ENCODE measurements around the gene EPHX1.

The EPHX1 gene

DNA sequence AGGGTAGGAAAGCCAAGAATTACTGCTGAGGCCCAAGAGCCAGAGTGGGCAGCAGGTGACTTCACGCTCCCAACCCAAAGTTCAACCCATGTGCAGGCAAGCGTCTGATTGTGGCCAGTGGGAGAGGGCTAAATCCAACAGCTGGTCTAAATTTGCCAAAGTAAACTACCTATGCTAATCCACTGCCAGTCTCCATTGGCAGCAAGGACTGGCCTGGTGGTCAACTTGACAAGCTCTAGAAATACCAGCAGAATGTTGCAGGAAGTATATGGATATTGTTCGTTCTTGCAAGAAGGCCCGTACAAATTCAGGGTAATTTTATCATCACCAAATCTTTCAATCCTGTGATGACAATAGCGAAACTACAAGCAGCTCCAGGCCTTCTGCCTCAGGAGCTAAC, 70.7 kb downstream of the EPHX1 start:
- no peak overlapping the region for H2BK5ac ChIP-seq (ENCODE audit: low read length)
- no peak overlapping the region for H2BK15ac ChIP-seq (ENCODE audit: low read length)
- no CpG with 5 or more reads among the region's 5 CpGs for WGBS, 2 donors (ENCODE audit: extremely low coverage in 2 of 2, insufficient read length in 2 of 2, insufficient replicate concordance in 1 of 2)
- no peak overlapping the region for H4K8ac ChIP-seq (ENCODE audit: low read depth, low read length)
- no peak overlapping the region for H3K9ac ChIP-seq (ENCODE audit: low read depth, low read length, poor library complexity)
- H3K4me3 ChIP-seq (ENCODE audit: low read length in 2 of 2): peak overlapping the region in 1 of 2 donors; percentile 90
- no peak overlapping the region for H3K14ac ChIP-seq (ENCODE audit: low read length)
- DNase-seq (ENCODE audit: low spot score): no peak
- H3K4me1 ChIP-seq (ENCODE audit: control insufficient read depth in 2 of 2, insufficient read depth in 1 of 2, low read depth in 1 of 2, low read length in 2 of 2): peaks cover 9% of the 10 kb centered on the region in 2 donors
- no peak overlapping the region for H3K23ac ChIP-seq (ENCODE audit: low read depth, low read length, poor library complexity)
- H3K36me3 ChIP-seq (replicated peaks in 1 of 2; ENCODE audit: control insufficient read depth in 2 of 2, insufficient read depth in 2 of 2, low read length in 2 of 2): peaks cover 0 to 12% of the 10 kb centered on the region in 2 donors
- H3K4me2 ChIP-seq (ENCODE audit: insufficient read depth, low read length, poor library complexity, severe bottlenecking): no peak overlapping the region
- H3K4ac ChIP-seq (ENCODE audit: low read length): no peak overlapping the region
- no peak overlapping the region for H2BK120ac ChIP-seq (ENCODE audit: low read depth, low read length)
- peaks cover 0 to 22% (median 2%) of the 10 kb centered on the region in 3 experiments for H3K27me3 ChIP-seq (ENCODE audit: control insufficient read depth in 3 of 3, insufficient read depth in 3 of 3, low read depth in 1 of 3, low read length in 3 of 3)
- H3K18ac ChIP-seq (ENCODE audit: low read length): no peak overlapping the region
- no peak overlapping the region for H3K27ac ChIP-seq (replicated peaks; ENCODE audit: low read length)
- H2AFZ ChIP-seq (ENCODE audit: low read length): no peak overlapping the region
- H3K79me1 ChIP-seq (ENCODE audit: low read depth, low read length): no peaks in the 10 kb centered on the region
- H2BK12ac ChIP-seq (ENCODE audit: low read length): no peak overlapping the region
- H4K91ac ChIP-seq (ENCODE audit: low read depth, low read length, poor library complexity): no peak overlapping the region
- no peaks in the 10 kb centered on the region for H3K9me3 ChIP-seq (replicated peaks in 1 of 2; ENCODE audit: control insufficient read depth in 2 of 2, insufficient read depth in 1 of 2, low read depth in 1 of 2, low read length in 2 of 2)
- peak overlapping the region; percentile 22 for H2AK5ac ChIP-seq (ENCODE audit: low read depth, low read length)

DNA sequence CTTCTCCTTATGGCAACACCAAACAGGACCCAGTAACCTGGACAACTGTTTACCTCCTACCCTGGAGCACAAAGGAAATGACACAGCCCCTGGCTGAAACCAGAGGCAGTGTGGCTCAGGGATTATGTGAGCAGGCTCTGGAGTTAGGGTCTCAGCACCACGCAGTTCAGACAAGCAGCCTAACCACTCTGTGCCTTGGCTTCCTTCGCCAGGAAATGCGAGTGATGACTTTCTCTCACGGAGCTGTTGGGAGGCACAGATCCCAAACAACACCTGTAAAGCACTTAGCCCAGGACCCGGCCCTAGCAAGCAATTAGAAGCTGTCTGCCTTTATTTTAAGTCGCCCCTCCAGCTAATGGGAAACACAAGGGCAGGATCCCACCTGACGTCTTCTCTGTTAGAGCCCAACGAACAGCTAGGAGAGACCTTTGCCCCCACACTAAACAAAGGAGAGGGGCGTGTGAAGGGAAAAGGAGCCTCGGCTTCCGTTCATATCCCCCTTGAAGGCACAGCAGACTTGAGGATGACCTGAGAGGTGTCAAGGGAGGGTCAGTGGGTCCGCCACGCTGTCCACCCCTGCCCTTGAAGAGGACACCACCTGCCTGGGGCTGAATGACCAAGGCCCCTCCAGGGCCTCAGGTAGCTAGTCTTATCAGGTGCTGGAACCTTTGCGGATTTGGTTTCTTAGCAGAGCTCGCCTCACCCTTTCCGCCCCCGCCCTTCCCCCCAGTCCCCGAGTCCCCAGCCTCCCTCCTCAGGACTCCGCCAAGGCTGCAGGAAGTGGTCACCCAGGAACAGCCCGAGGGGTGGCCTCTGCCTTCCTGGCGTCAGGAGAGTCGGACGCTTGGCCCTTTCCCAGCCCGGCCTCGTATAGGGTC, 71.4 kb downstream of the EPHX1 start:
- Histone ChIP-seq H2BK5ac (ENCODE audit: low read length) (peak overlapping the region; percentile 91), H4K8ac (ENCODE audit: low read depth, low read length) (no peak overlapping the region), H3K23ac (ENCODE audit: low read depth, low read length, poor library complexity) (peak overlapping the region; percentile 99), H3K9me3 (replicated peaks in 1 of 2; ENCODE audit: control insufficient read depth in 2 of 2, insufficient read depth in 1 of 2, low read depth in 1 of 2, low read length in 2 of 2) (no peaks in the 10 kb centered on the region), H3K18ac (ENCODE audit: low read length) (peak overlapping the region; percentile 99), H2AFZ (ENCODE audit: low read length) (peak overlapping the region; percentile 100), H3K4me2 (ENCODE audit: insufficient read depth, low read length, poor library complexity, severe bottlenecking) (peak overlapping the region; percentile 90), H2BK15ac (ENCODE audit: low read length) (no peak overlapping the region), H3K27me3 (ENCODE audit: control insufficient read depth in 3 of 3, insufficient read depth in 3 of 3, low read depth in 1 of 3, low read length in 3 of 3) (peaks cover 0 to 22% (median 2%) of the 10 kb centered on the region in 3 experiments), H3K4ac (ENCODE audit: low read length) (no peak overlapping the region), H3K4me3 (ENCODE audit: low read length in 2 of 2) (peak overlapping the region; percentile 88 to 90), H2BK120ac (ENCODE audit: low read depth, low read length) (no peak overlapping the region), H3K9ac (ENCODE audit: low read depth, low read length, poor library complexity) (no peak overlapping the region), H3K79me1 (ENCODE audit: low read depth, low read length) (no peaks in the 10 kb centered on the region), H3K14ac (ENCODE audit: low read length) (no peak overlapping the region), H4K91ac (ENCODE audit: low read depth, low read length, poor library complexity) (no peak overlapping the region), H3K27ac (replicated peaks; ENCODE audit: low read length) (no peak overlapping the region), H2AK5ac (ENCODE audit: low read depth, low read length) (peak overlapping the region; percentile 77), H3K36me3 (replicated peaks in 1 of 2; ENCODE audit: control insufficient read depth in 2 of 2, insufficient read depth in 2 of 2, low read length in 2 of 2) (peaks cover 0 to 12% of the 10 kb centered on the region in 2 donors), H2BK12ac (ENCODE audit: low read length) (peak overlapping the region; percentile 95), H3K4me1 (ENCODE audit: control insufficient read depth in 2 of 2, insufficient read depth in 1 of 2, low read depth in 1 of 2, low read length in 2 of 2) (peaks cover 9% of the 10 kb centered on the region in 2 donors)
- no CpG with 5 or more reads among the region's 25 CpGs for WGBS, 2 donors (ENCODE audit: extremely low coverage in 2 of 2, insufficient read length in 2 of 2, insufficient replicate concordance in 1 of 2)
- DNase-seq (ENCODE audit: low spot score): no peak

DNA sequence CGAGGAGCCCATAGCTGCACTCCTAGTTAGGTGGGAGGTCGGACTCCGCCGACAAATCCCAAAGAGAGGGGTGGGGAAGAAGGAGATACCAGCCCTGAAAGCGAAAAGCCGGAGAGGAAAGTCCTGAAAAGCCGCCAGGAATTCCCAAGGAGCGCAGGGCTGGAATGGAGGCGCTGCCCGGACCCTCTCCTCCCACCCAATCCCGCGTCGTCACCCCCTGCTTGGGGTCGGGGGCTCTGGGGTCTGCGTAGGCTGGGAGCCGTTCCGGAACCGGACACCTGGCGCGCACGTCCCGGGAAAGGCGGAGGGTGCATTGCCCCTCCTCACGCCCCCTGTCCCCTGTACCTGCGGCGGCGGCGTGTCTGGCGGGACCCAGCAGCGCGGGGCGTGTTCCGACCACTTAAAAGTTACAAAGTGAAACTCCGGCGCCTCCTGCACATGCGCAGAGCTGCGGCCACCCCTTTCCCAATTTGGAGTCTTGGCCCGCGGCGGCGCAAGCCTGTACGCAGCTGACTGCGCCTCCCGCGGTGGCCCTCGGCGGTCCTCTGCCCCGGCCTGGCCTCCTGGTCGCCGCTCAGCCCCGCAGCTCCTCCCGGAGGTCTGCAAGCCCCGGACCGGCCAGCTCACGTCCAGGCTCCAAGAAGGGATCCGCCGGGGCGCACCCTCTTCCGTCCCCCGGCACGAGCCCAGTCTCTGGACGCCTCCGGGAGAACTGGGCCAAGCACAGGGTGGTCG, 72.2 kb downstream of the EPHX1 start, which contains the start of gene TMEM63A:
TMEM63A (minus strand) TSS at position 422 of the 735 bp plus-strand sequence. CDS start 4,800 bp downstream, outside the sequence.
- Histone ChIP-seq H3K23ac (ENCODE audit: low read depth, low read length, poor library complexity) (peak within 1 kb of the TSS; percentile 99), H4K8ac (ENCODE audit: low read depth, low read length) (peak within 1 kb of the TSS; percentile 57), H2BK15ac (ENCODE audit: low read length) (peak within 1 kb of the TSS; percentile 93), H3K27ac (replicated peaks; ENCODE audit: low read length) (no peak within 1 kb of the TSS), H2AFZ (ENCODE audit: low read length) (peak within 1 kb of the TSS; percentile 100), H4K91ac (ENCODE audit: low read depth, low read length, poor library complexity) (no peak within 1 kb of the TSS), H3K14ac (ENCODE audit: low read length) (peak within 1 kb of the TSS; percentile 87), H3K9me3 (replicated peaks in 1 of 2; ENCODE audit: control insufficient read depth in 2 of 2, insufficient read depth in 1 of 2, low read depth in 1 of 2, low read length in 2 of 2) (no peaks in the 10 kb centered on the region), H2AK5ac (ENCODE audit: low read depth, low read length) (peak within 1 kb of the TSS; percentile 77), H3K4me3 (ENCODE audit: low read length in 2 of 2) (peak within 1 kb of the TSS; percentile 88 to 90), H2BK120ac (ENCODE audit: low read depth, low read length) (no peak within 1 kb of the TSS), H3K4ac (ENCODE audit: low read length) (peak within 1 kb of the TSS; percentile 11), H3K4me2 (ENCODE audit: insufficient read depth, low read length, poor library complexity, severe bottlenecking) (peak within 1 kb of the TSS; percentile 90), H3K36me3 (replicated peaks in 1 of 2; ENCODE audit: control insufficient read depth in 2 of 2, insufficient read depth in 2 of 2, low read length in 2 of 2) (peaks cover 0 to 9% of the 10 kb centered on the region in 2 donors), H3K79me1 (ENCODE audit: low read depth, low read length) (no peaks in the 10 kb centered on the region), H3K9ac (ENCODE audit: low read depth, low read length, poor library complexity) (peak within 1 kb of the TSS; percentile 91), H3K18ac (ENCODE audit: low read length) (peak within 1 kb of the TSS; percentile 99), H2BK12ac (ENCODE audit: low read length) (peak within 1 kb of the TSS; percentile 95), H2BK5ac (ENCODE audit: low read length) (peak within 1 kb of the TSS; percentile 91), H3K4me1 (ENCODE audit: control insufficient read depth in 2 of 2, insufficient read depth in 1 of 2, low read depth in 1 of 2, low read length in 2 of 2) (peaks cover 9% of the 10 kb centered on the region in 2 donors), H3K27me3 (ENCODE audit: control insufficient read depth in 3 of 3, insufficient read depth in 3 of 3, low read depth in 1 of 3, low read length in 3 of 3) (peaks cover 0 to 30% (median 2%) of the 10 kb centered on the region in 3 experiments)
- no CpG with 5 or more reads among the region's 64 CpGs for WGBS, 2 donors (ENCODE audit: extremely low coverage in 2 of 2, insufficient read length in 2 of 2, insufficient replicate concordance in 1 of 2)
- DNase-seq (ENCODE audit: low spot score): peak; percentile 85

Data from neuronal stem cell (in vitro differentiated cells).